GM15510 (cell line): ENCODE measurements around the gene TUBB1.

Experiments used
- POLR2A ChIP-seq: IDR thresholded peaks from 3 replicates; pipeline ENCODE4 v1.6.1; 2011; ENCODE audit warnings: borderline replicate concordance; ENCODE audit not compliant: insufficient read length; ENCODE audit errors: extremely low read depth

The TUBB1 gene

GRCh38 chr20:59020938-59021551 is 1.8 kb downstream of the TUBB1 start:
- TF ChIP-seq POLR2A, result no peak

GRCh38 chr20:59022754-59023153 is 3.5 kb downstream of the TUBB1 start:
- TF ChIP-seq POLR2A, result no peak

GRCh38 chr20:59023616-59024015 is 4.4 kb downstream of the TUBB1 start:
- TF ChIP-seq POLR2A, result no peak

DNA sequence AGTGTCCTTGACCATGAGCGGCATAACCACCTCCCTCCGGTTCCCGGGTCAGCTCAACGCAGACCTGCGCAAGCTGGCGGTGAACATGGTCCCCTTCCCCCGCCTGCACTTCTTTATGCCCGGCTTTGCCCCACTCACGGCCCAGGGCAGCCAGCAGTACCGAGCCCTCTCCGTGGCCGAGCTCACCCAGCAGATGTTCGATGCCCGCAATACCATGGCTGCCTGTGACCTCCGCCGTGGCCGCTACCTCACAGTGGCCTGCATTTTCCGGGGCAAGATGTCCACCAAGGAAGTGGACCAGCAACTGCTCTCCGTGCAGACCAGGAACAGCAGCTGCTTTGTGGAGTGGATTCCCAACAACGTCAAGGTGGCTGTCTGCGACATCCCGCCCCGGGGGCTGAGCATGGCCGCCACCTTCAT is 4.9 kb downstream of the TUBB1 start:
- TF ChIP-seq POLR2A, result no peak

- TF ChIP-seq POLR2A, result no peak
Observed at GRCh38 chr20:59025086-59025485, 5.9 kb downstream of the TUBB1 start.

DNA sequence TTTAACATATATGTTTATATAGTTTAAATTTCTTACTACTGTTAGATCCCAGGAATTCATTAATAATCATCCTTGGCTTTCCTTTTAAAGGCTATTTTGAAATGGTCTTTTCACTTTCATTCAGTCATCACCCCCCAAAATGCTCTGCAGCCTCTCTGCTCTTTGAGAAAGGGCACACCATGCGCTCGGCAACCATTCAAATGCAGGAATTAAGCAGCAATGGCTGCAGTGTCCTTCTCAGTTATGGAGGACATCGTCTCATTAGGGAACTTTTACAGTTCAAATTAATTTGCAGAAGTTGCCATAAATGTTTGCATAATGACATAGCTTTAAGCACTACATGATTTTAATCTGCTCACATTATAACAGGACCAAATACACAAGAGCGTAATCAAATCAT is 6.3 kb downstream of the TUBB1 start:
- TF ChIP-seq POLR2A, result no peak

DNA sequence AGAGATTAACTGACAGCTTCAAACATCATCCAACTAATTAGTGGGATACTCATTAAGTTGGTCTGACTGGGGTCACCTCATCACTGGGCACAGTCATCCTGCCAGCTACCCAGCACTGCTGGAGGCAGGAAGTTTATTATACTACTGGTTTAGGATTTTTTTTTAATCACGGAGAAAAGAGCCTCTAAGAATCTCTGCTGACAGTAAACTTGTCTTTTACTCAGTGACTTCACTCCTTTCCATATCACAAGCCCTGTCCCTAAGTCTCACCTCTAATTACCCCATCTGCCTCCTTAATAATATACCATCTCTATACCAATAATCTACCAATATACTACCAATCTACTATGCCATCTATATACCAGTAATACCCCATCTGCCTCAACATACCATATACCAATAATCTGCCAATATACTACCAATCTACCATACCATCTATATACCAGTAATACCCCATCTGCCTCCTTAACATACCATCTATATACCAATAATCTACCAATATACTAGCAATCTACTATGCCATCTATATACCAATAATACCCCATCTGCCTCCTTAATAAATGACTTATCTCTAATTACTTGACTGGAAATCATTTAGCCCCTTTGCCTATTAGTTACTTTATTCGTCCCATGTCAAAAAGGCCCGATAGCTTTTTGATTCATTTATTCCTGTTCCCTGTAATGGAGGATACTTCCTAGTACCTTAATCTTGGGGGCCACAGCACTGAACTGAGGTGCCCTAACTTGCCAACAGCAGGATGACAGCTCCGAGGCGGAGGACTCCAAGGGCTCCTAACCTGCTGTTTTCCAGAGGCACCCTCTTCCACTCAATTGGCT is 7.9 kb downstream of the TUBB1 start:
- TF ChIP-seq POLR2A, result no peak

GRCh38 chr20:59027741-59028320 is 8.6 kb downstream of the TUBB1 start:
- no peak for TF ChIP-seq POLR2A

- no peak for TF ChIP-seq POLR2A
Observed at GRCh38 chr20:59028812-59029211, 9.6 kb downstream of the TUBB1 start.

DNA sequence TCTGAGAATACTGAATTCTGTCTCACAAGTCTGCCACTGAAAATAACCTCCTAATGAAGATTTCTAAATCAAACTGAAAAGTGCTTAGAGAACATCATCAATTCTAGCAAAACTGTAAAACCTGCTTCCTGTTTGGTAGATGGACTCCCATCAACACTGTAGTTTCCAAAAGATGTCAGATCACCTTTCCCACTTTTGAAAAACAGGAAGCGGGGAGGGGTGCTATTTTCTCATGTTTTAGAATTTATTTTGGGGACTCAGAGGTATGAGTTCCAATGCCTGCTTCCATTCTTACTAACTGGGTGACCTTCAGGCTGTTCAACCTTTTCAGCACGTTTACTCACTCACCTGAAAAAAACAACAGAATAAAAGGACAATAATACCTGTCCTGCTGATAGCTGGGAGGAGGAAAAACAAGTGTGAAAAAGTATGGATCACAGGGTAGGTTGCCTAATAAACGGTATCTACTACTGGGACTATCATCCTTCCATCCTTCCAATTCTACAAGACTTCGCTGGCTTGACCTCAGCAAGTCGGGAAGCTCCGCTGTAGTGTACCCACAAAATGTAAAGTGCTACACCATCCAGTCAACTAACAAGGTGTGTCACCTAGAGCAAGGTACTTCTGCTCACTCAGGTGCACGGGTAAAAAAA is 11.8 kb downstream of the TUBB1 start:
- TF ChIP-seq POLR2A, result no peak

GRCh38 chr20:59031564-59032022 is 12.4 kb downstream of the TUBB1 start:
- TF ChIP-seq POLR2A, result no peak

GRCh38 chr20:59032023-59032712 is 12.9 kb downstream of the TUBB1 start, which contains the start of gene ATP5F1E:
Gene ATP5F1E, minus strand, starts transcription at chr20:59032335. Its CDS starts 84 bp downstream, at chr20:59032251.
- peak; percentile 88 for TF ChIP-seq POLR2A

GRCh38 chr20:59032713-59033059 is 13.5 kb downstream of the TUBB1 start:
- TF ChIP-seq POLR2A, result no peak

- TF ChIP-seq POLR2A, result no peak
Observed at GRCh38 chr20:59033093-59033492, 13.9 kb downstream of the TUBB1 start.
